ENCODE measurements around the gene CARHSP1. TPM values are rescaled to one million over a fixed set of nuclear protein-coding genes. Genes with fewer than 3 reads are reported as not detected.

Gene CARHSP1
- total and polyA plus RNA-seq, 2 of the 8 experiments (the other 6 are each of a cell fraction or from before 2014, with no cell fraction given), result 292 to 300 TPM

DNA sequence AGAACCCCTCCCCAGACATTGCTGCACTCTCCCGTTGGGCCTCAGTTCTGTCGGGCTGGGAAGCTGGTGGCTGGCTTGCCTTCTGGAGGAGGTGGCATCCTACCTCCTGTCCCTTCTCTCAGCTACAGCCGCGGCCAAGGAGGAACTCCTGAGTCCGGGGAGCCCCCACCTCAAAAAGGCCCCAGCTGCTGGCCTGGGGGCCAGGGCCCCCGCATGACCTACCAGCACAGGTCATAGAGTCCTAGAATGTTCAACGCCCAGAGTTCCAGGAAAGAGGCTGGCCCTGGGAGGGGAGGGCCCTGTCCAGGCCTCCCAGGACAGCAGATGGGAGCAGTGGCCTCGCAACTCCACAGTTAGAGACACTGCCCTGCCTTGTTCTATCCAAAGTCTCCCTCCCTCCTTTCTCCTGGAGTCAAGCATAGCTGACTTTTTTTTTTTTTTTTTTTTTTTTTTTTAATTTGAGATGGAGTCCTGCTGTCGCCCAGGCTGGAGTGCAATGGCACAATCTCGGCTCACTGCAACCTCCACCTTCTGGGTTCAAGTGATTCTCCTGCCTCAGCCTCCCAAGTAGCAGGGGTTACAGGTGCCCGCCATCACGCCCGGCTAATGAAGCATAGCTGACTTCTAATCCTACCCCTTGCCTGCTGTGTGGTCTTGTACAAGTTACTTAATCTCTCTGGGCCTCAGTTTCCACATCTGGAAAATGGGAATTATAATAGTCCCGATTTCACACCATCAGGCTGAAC, 7.1 kb downstream of the CARHSP1 start (continued):
- no peak for TF ChIP-seq RNF2 (IDR thresholded peaks at IDR 0.05; ENCODE audit: borderline replicate concordance, low read depth, low read length, missing control alignments, poor library complexity, severe bottlenecking)
- no peak for TF ChIP-seq JUND (IDR thresholded peaks at IDR 0.05; ENCODE audit: low read length)
- TF ChIP-seq, protein P1, sequence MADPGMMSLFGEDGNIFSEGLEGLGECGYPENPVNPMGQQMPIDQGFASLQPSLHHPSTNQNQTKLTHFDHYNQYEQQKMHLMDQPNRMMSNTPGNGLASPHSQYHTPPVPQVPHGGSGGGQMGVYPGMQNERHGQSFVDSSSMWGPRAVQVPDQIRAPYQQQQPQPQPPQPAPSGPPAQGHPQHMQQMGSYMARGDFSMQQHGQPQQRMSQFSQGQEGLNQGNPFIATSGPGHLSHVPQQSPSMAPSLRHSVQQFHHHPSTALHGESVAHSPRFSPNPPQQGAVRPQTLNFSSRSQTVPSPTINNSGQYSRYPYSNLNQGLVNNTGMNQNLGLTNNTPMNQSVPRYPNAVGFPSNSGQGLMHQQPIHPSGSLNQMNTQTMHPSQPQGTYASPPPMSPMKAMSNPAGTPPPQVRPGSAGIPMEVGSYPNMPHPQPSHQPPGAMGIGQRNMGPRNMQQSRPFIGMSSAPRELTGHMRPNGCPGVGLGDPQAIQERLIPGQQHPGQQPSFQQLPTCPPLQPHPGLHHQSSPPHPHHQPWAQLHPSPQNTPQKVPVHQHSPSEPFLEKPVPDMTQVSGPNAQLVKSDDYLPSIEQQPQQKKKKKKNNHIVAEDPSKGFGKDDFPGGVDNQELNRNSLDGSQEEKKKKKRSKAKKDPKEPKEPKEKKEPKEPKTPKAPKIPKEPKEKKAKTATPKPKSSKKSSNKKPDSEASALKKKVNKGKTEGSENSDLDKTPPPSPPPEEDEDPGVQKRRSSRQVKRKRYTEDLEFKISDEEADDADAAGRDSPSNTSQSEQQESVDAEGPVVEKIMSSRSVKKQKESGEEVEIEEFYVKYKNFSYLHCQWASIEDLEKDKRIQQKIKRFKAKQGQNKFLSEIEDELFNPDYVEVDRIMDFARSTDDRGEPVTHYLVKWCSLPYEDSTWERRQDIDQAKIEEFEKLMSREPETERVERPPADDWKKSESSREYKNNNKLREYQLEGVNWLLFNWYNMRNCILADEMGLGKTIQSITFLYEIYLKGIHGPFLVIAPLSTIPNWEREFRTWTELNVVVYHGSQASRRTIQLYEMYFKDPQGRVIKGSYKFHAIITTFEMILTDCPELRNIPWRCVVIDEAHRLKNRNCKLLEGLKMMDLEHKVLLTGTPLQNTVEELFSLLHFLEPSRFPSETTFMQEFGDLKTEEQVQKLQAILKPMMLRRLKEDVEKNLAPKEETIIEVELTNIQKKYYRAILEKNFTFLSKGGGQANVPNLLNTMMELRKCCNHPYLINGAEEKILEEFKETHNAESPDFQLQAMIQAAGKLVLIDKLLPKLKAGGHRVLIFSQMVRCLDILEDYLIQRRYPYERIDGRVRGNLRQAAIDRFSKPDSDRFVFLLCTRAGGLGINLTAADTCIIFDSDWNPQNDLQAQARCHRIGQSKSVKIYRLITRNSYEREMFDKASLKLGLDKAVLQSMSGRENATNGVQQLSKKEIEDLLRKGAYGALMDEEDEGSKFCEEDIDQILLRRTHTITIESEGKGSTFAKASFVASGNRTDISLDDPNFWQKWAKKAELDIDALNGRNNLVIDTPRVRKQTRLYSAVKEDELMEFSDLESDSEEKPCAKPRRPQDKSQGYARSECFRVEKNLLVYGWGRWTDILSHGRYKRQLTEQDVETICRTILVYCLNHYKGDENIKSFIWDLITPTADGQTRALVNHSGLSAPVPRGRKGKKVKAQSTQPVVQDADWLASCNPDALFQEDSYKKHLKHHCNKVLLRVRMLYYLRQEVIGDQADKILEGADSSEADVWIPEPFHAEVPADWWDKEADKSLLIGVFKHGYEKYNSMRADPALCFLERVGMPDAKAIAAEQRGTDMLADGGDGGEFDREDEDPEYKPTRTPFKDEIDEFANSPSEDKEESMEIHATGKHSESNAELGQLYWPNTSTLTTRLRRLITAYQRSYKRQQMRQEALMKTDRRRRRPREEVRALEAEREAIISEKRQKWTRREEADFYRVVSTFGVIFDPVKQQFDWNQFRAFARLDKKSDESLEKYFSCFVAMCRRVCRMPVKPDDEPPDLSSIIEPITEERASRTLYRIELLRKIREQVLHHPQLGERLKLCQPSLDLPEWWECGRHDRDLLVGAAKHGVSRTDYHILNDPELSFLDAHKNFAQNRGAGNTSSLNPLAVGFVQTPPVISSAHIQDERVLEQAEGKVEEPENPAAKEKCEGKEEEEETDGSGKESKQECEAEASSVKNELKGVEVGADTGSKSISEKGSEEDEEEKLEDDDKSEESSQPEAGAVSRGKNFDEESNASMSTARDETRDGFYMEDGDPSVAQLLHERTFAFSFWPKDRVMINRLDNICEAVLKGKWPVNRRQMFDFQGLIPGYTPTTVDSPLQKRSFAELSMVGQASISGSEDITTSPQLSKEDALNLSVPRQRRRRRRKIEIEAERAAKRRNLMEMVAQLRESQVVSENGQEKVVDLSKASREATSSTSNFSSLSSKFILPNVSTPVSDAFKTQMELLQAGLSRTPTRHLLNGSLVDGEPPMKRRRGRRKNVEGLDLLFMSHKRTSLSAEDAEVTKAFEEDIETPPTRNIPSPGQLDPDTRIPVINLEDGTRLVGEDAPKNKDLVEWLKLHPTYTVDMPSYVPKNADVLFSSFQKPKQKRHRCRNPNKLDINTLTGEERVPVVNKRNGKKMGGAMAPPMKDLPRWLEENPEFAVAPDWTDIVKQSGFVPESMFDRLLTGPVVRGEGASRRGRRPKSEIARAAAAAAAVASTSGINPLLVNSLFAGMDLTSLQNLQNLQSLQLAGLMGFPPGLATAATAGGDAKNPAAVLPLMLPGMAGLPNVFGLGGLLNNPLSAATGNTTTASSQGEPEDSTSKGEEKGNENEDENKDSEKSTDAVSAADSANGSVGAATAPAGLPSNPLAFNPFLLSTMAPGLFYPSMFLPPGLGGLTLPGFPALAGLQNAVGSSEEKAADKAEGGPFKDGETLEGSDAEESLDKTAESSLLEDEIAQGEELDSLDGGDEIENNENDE (IDR thresholded peaks at IDR 0.05; ENCODE audit: insufficient replicate concordance, low read length), result no peak
- TF ChIP-seq SP2 (IDR thresholded peaks at IDR 0.05; ENCODE audit: low read length), result no peak
